ENCODE data around the gene CAPN2.

Gene CAPN2

DNA sequence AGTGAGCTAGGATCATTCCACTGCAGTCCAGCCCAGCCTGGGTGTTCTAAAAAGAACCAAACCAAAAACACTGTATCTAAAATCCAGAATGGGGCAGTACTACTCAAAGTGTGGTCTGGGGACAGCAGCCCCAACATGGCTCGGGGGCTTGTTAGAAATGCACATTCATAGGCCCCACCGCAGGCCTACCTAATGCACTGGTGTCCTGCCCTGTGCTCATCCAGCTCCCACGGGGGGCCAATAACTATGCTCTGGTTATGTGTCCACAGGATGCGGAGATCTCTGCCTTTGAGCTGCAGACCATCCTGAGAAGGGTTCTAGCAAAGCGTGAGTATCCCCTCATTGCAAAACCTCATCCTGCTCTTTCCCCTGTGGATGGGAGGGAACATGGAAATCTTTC lies 51.5 kb downstream of the CAPN2 start:
- DNase-seq, result no peak

DNA sequence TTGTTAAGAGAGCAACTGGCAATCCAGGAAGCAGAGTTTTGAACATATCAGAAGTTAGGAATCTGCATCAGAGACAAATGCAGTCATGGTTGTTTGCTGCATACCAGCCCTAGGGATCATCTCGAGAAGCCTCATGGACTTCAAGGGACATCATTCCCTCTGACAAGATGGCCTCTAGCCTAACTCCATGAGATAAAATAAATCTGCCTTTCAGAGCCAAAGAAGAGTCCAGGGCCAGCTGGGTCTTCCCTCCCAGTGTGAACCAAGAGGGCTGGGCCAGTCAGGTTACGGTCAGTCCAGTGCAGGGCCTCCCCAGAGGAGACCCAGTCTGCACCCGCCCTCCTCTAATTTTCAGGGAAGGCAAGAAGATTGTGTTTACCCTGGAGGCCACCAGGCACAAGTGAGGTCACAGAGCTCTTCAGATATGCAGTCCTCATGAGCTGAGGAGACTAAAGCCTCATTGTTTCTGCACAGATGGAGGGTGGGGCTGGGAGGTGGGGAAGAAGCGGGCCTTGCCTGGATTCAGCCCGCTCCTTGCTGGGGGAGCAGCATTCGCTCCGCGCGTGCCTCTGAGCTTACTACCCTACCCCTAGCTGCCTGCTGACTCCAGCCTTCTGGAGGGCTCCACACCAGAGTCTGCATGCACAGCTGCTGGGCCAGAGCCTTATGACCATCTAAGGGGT lies 52.8 kb downstream of the CAPN2 start:
- DNase-seq, result no peak

DNA sequence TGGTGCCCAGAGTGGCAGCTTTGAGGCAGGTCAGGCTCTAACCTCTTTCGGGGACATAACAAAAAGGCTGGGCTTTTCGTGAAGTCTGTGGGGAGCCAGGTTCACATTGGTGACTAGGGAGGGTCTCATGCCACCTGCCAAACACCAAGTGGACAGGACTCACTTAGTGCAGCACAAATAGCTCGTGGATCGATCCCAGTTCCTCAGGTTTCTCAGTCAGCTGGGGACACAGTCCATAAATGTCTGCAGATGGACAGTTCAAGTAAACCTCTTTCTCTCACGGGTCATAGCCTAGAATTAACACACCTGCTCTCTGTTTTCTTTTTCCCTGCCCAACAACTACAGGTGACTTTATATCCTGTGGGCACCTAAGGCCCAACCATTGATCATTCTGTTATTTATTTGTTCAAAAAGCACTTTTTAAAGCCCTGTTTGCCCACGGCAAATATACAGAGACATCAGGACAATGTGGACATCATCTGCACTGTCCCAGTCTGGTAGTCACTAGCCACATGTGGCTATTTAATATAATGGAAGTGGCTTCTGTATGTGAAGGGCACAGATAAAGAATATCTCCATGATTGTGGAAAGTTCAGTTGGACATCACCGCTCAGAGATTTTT lies 53.5 kb downstream of the CAPN2 start:
- DNase-seq, result no peak

DNA sequence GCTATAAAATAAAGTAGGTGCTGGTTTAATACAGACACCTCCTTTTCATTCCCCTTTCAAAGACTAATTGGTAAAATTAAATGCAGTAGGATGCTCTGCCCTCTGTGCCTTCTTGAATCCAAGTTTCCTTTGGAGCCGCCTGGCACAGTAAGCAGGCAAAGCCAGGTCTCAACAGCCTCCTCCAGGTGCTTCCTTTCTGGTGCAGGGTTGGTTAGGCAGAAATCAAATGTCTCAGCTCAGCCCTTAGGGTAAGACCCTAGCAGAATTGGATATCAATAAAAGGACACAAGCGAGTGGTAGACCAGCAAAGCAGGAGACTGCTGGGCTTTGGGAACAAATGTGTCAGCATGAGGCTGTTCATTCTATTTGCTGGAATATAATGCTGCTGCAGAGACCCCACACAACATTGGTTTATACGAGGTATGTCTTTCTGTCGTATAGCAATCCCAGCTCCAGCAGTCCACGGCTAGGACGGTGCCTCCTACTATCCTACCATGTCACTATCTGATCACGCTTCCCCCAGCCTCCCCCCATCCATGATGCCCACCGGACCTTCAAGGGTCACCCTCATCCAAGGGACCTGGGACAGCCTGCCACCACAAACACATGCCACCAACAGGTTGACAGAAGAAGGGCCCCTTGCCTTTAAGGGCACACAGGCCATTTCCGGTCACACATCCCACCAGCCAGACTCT lies 58.4 kb downstream of the CAPN2 start:
- no peak for DNase-seq

DNA sequence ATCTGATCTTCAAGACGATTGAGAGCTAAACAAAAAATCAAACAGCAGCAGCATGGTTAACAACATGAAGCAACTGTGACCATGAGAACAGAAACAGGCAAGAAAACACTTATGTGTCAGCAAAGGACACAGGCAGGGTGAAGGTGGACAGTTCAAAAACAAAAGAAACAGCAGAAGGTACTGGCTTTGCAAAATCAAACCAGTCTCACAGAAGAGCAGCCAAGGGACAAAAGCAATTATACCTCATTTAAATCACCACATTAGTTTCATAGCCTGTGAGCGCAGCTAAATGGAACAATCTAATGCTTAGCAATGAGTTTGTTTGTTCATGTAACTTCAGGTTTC lies 59.1 kb downstream of the CAPN2 start:
- no peak for DNase-seq

DNA sequence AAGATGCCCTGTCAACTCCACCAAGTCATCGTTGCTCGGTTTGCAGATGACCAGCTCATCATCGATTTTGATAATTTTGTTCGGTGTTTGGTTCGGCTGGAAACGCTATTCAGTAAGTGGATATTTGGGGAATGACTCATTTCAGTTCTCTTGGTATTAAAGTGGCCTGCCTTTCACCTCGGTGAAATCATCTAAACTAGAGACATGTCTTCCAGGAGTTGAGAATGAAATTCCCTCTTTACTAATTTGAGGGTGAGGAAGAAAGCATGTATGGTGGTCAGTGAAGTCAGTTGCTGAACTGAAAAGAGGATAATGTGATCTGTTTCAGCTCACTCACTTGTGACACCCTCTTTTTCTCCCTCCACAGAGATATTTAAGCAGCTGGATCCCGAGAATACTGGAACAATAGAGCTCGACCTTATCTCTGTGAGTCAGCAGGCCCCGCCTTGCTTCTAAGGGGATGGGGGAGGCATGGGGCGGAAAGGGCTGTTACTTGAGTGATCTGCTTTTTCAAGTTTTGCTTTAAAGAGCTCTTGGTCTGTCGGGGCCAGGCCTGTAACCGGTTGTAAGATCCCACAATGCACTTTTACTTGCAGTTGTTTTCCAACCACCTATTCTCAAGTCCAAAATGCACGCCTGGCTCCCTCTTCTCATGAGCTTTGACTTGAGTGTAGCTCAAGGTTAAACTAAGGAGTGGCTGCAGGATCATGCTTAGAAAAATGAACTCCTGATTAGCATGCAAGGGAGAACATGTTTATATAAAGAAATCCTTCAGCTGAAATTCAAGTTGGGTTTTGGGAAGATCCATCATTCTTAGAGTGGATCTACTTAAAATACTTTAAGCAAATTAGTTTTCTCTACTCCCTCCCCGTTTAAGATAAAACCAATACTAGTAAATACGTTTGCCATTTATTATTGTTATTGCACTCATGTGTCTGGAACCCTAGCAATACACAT lies 59.8 kb downstream of the CAPN2 start:
- DNase-seq, result no peak

DNA sequence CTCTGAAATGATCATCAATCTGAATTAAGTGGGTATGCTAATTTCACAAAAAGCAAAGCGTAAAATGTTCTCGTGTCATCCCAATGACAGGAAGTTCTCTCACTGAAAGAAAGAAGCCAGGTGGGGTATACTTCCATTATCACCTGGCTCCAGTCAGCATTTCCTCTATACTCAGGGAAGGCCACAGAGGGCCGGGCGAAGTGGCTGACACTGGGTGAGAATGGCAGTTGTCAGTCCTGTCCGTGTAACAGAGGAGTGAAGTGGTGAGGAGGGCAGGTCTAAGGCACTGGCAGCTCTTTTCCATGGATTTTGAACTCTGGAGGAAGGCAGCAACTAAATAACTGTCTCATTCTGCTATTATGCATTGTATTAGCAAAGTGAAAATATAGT lies 60.4 kb downstream of the CAPN2 start:
- no peak for DNase-seq

DNA sequence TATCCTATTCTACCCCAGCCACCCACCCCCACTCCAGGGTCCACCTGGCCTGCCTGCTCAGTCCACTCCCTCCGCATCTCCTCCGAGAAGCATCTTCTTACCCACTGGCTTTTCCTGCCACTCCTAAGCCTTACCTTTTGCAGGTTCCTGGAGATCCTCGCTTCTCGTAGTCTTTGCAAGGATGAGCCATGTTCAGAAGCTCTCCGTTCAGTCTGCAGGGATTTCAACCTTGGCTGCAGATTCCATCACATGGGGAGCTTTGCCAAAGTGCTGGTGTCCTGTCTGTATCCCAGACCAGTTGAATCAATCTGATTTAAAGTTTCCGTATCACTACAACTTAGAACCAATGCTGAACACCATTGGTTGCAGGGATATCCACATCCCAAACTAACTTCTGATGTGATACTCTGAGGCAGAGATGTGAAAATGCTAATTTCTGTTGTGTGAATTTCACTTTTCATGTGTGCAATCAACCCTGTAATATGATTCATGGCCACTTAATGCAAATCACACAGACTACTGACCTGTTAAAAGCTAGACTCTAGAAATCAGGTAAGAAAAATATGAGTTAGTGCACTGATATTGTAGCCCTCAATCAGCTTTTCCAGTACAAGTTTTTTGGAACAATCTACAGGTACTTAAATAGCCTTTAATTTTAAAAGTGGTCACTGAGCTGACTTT lies 61.9 kb downstream of the CAPN2 start:
- DNase-seq, result no peak

DNA sequence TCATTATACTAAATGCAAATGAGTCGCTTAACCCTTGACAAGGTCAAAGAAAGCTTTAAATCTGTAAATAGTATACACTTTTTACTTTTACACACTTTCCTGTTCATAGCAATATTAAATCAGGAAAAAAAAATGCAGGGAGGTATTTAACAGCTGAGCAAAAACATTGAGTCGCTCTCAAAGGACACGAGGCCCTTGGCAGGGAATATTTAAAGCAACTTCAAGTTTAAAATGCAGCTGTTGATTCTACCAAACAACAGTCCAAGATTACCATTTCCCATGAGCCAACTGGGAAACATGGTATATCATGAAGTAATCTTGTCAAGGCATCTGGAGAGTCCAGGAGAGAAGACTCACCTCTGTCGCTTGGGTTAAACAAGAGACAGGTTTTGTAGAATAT lies 62.7 kb downstream of the CAPN2 start:
- no peak for DNase-seq

DNA sequence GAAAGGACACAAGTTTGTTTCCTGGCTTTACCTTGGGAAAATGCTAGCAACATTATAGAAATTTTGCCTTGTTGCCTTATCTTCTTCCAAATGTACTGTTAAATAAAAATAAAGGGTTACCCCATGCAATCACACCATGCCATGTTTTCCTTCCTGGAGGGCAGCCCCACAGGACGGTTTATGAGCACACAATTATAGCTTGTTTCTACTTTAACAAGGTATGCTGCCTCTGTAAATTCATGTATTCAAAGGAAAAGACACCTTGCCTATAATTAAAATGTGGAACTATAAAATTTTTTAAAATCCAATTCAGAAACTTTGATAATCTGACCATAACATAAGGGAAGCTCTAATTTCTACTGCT lies 63.4 kb downstream of the CAPN2 start:
- DNase-seq, result no peak

DNA sequence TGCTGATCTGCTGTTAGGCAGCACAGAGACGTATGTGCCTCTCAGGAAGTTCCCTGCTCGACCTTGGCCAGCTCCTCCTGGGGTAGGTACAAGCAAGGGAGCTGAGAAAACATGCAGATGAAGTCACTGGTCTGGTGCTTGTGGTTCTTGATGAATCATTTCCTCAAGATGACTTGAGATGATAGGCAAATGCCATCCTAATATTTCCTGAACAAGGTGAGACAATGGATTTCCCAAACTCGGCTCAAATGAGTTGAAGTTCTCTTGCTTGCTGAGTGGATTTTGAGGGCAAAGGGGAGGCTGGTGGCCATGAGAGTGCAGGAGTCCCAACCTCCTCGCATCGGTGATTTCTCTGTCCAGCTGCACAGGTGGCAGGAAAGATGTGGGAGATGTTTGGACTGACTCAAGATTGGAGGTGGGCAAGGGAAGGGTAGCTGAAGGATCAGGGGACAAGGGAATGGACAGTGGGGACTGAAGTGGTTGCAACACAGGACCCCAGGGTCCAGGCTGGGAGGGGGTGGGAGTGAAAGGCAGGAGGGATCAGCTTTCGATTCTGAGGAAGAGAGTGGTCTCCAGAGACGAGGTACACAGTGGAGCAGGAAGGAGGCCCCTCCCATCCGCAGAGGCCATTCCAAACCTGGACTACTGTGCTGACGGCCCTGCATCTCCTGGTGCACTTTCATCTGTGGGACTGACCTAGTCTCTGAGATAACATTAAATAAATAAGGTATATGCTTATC lies 63.9 kb downstream of the CAPN2 start:
- peak; percentile 17 for DNase-seq

DNA sequence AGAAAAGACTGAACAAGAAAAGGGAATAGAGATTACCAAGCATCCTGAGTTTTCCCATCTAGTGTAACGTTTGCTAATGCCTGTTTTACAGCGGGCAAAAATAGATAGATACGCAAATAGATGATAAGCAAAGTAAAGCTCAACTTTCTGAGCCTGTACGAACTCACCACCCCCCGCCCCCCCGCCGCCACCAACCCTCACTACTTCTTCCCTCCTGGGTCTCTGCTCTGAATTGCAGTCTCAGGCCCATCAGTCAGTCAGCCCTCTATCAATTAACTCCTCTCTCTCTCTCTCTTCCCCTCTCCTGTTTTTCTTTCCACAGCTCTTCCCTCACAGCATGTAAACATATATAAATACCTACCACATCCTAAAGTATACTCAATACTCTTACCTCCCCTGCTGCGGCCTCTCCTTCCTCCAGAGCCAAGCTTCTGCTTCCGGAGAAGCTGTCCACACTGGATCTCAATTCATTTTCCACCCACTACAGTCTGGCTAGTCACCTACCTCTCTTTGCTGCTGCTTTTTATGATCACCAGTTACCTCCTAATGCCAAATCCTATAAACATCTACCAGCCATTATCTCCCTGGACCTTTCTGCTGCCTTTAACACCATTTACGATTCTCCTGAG lies 64.6 kb downstream of the CAPN2 start:
- DNase-seq, result no peak

DNA sequence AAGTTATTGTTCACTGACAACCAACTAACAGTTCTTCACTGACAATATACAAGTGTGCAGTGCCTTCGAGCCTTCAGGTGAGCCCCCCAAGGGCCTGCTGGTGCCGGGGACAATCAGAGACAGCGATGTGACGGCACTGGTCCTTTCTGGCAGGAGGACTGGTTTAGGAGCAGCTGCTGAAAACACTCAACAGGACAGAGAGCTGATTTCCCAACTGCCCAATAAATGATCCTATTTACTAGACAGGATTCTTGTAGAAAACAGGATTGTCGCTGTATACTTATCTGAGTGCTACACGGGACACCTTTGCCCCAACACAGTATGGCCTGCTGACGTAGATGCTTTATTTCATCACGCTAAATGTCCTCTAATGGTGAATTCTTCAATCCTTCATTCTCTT lies 68.0 kb downstream of the CAPN2 start:
- no peak for DNase-seq

DNA sequence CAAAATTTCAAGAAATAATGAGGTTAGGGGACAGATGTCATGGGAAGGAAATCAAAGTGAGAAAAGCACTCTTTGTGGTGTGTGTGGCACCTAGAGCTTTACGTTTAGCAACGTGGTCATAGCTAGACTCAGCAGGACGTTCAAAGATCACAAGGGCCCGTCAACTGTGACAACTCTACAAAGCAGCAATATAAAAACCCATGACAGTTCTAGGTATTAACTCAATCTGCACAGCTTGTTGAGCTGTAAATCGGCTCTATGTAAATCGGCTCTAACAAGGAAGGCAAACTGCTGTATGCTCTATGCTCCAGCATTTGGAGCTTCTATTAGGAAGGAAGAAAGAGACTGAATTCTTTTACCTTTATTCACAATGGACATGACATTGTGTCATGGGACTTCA lies 68.6 kb downstream of the CAPN2 start:
- DNase-seq, result no peak

DNA sequence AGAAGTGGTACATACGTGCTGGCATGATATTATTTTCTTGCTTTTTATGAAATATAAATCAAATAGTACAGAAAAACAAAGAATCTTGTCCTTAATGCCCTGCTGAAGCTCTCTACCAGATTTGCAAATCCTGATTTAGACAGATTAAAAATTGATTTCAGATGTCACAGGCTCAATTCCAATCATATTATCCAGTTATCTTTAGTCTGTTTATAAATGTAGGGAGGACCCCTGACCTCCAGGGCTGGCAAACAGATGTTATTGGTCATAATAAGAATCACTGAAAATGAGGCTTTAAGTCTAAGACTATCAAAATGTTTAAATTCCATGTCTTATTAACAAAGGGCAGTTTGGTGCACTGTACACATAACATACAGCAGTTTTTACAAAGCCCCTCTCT lies 71.3 kb downstream of the CAPN2 start:
- DNase-seq, result no peak

DNA sequence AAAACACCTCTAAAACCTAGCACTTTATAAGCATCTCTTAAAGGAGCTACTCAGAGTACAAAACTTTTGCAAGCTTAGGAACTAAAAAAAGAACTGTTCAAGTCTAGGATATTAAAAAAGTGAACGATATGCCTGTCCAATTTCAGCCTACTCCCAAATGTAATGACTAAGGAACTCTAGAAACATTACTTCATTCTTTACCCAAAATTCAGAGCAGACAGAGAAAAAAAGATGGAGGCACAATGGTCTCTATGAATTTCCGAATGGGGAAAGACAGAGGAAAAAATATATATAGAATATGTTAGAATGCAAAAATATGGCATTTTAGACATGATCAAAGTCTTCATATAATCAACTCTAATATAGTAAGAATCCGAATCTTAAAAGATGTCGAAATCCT lies 72.2 kb downstream of the CAPN2 start:
- no peak for DNase-seq

DNA sequence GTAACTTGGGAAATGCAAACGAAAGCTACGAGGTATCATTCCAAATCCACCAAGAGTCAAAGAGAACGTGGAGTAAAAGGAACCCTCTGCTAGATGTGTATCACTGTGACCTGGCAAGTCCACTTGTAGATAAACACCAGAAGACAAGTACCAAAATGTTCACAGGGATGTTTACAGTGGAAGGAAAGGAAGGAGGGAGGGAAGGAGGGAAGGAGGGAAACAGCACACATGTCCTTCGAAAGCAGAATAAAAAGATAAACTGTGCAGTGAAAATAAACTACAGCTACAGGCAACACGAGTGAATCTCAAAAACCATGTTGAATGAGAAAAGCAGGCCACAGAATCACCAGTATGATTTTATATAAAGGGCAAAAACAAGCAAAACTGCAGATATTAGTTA lies 73.5 kb downstream of the CAPN2 start:
- DNase-seq, result no peak

DNA sequence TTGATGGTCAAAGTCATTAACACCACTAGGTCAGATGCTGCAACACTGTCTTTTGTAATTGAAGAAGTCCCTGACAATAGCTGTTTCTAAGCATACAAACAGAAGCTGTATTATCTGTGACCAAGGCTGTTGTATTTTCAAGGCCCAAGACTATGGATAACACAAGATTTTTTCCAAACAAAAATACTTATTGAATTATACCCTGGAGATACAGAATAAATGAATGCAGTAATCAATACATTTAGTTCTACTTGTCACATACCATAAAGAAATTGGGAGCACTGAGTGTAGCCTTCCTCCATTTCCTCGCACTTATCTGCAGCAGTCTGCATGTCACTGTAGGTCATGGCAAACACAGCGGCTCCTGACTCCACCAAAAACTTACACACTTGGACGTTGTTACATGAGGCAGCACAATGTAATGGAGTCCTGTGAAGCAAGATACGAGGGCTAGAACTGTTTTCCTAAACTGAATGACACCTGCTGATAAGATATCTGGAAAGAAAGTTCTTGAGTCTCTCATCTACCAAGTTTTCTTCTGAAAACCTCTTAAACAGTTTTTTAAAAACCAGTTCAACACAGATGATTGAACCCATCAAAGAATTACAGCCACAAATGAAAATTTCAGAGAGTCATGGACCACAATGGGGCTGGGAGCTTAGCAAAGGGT lies 76.5 kb downstream of the CAPN2 start:
- DNase-seq, result no peak

DNA sequence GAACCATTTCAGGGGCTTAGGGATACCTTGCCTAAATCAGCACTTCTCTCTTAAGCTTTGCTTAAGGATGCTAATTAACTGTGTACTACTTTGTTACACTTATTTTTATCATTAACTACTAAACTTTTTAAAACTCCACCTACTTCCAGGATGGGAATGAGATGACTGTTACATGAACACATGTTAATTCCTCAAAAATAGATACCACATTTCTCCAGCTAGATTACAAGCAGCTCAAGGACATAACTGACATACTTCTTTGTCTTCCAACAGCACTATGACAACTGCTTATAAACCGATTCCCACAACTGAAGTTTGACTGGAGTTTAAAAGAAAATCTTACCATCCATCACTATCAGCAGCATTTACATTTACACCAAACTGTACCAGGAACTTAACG lies 79.7 kb downstream of the CAPN2 start:
- no peak for DNase-seq

DNA sequence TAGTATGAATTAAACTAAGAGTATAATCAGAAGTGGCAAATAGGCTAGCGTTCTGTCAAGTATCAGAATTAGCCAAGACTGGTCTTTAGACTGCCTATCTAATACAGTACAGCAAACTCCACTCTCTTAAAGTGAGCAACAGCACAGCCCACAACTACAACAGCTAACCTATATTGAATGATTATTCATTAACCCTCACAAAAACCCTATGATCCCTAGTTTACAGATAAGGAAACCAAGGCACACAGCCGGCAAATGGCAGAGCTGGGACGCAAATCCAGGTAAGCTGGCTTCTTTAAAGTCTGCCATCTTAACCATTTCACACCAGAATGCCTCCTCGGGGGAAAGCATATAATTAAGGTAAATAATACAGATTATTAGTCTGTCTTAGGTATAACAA lies 81.4 kb downstream of the CAPN2 start:
- no peak for DNase-seq

All from activated gamma-delta T cell treated with Interleukin-2 at 50 U/mL for 16 hours (primary cell).